ENCODE data around the gene CACNA2D4.

CACNA2D4 gene

GRCh38 chr12:1890119-1890703 lies 28.2 kb downstream of the CACNA2D4 start:
- no peak for DNase-seq (ENCODE audit: low read depth in 1 of 2, low spot score in 1 of 2)

DNA sequence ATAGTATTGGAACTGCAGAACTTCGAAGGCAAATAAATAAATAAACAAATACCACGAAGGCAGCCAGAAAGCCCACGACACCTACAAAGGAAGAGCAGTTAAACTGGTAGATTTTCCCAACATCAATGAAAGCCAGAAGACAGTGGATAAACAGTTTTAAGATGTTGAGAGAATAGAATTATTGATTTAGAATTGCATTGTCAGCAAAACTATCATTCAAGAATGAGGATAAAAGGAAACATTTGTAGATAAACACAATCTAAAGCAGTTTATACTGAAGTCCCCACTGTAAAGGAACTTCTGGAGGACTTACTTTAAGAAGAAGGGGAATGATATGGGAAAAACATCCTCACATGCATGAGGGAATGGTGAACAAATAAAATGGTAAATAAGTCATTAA lies 29.5 kb downstream of the CACNA2D4 start:
- no peak for DNase-seq (ENCODE audit: low read depth in 1 of 2, low spot score in 1 of 2)

- DNase-seq (ENCODE audit: low read depth in 1 of 2, low spot score in 1 of 2): no peak
Observed at GRCh38 chr12:1886396-1887008, 31.9 kb downstream of the CACNA2D4 start.

GRCh38 chr12:1885599-1886245 lies 32.7 kb downstream of the CACNA2D4 start:
- no peak for DNase-seq (ENCODE audit: low read depth in 1 of 2, low spot score in 1 of 2)

DNA sequence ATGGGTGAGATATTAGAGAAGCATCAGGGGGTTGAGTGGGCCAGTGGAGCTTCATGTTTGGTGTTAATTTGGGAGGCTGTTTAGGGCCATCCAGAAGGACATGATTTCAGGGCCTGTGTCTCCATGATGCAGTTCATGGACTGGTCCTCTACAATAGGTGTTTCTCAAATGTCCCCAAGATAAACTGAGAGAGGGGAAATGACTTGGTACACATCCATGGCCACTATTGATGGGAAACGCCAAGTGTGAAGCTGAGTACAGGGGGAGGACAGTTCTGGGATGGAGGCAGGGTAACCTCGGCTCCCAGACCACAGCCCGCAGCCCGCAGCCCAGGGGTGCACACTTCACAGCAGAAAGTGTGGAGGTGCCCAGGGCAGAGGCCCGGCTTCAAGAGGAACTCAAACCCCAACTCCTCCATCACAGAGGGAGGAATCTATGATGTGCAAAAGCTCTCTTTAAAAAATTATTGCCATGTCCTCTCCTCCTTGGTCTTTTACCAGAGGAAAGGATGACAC lies 33.3 kb downstream of the CACNA2D4 start:
- DNase-seq (ENCODE audit: low read depth in 1 of 2, low spot score in 1 of 2): no peak

DNA sequence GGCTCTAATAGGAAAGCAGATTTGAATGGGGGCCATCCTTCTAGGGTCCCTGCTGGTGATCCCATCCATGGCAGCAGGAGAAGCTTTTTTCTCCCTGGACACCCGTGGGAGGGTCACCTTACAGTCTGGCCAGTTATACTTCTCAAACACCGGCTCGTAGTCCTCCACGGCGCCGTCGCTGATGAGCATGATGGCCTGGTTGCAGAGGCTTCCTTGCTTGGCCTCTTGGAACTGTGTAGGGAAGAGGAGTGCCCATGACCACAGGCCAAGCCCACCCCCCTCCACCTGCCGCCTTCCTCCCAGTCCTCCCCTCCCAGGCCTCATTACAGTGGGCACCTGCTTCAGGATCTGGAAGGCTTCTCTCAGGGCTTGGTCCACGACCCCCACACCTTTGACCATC lies 33.8 kb downstream of the CACNA2D4 start:
- DNase-seq (ENCODE audit: low read depth in 1 of 2, low spot score in 1 of 2): no peak

GRCh38 chr12:1883513-1883912 lies 34.9 kb downstream of the CACNA2D4 start:
- no peak for DNase-seq (ENCODE audit: low read depth in 1 of 2, low spot score in 1 of 2)

GRCh38 chr12:1882850-1883470 lies 35.5 kb downstream of the CACNA2D4 start:
- DNase-seq (ENCODE audit: low read depth in 1 of 2, low spot score in 1 of 2): no peak

- no peak for DNase-seq (ENCODE audit: low read depth in 1 of 2, low spot score in 1 of 2)
Observed at GRCh38 chr12:1882405-1882804, 36.0 kb downstream of the CACNA2D4 start.

DNA sequence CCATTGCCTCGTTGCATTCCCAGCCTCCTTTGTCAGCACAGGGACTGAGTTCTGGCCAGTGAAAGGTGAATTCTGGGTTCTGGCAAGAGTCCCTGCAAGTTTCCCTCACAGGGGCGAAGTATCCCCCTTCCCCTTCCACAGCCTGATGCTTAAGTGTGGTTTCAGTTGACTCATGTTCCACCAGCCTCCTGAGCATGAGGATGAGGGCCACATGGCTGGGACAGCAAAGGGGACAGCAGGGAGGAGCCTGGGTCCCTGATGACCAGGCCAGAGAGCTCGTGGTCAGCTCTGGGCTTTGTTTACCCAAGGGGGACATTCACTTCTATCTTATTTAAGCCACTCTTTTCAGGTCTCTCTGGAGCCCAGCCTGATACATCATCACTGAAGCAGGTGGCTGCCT lies 36.5 kb downstream of the CACNA2D4 start:
- DNase-seq (ENCODE audit: low read depth in 1 of 2, low spot score in 1 of 2): no peak

DNA sequence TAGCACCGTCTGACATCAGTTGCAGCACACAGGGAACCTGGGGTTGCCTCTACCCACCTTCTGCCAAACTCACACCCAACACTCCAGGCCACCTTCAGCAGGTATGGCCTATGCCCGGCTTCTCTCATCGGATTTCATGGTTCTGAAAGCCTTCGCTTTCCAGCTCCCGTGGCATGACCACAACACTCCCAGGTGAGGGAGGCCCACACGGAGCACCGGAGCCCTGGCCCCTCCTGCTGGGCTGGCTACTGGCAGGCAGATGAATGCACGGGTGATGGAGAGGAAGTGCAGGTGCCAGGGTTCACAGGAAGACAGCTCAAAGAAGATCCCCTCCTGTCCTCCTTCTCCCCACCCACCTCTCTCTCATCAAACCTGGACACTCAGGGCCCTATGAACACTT lies 37.2 kb downstream of the CACNA2D4 start:
- no peak for DNase-seq (ENCODE audit: low read depth in 1 of 2, low spot score in 1 of 2)

DNA sequence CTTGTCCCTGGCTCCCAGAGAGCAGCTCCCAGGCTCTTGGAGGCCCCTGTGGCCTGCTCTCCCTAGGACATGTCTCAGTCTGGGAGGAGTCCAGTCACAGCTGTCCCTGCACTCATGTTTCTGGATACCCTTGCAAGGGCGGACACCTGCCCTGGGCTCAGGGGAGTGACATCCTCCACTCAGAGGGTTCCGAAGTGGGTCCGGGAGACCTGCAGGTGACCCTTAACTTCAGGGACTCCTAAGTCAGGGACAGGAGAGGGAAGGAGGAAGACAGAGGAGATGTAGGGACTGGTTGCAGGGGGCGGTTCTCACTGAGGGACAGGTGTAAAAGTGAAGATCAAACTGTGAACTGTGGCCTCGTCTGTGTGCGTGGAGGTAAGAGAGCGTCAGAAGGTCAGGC lies 37.6 kb downstream of the CACNA2D4 start:
- DNase-seq (ENCODE audit: low read depth in 1 of 2, low spot score in 1 of 2): no peak

DNA sequence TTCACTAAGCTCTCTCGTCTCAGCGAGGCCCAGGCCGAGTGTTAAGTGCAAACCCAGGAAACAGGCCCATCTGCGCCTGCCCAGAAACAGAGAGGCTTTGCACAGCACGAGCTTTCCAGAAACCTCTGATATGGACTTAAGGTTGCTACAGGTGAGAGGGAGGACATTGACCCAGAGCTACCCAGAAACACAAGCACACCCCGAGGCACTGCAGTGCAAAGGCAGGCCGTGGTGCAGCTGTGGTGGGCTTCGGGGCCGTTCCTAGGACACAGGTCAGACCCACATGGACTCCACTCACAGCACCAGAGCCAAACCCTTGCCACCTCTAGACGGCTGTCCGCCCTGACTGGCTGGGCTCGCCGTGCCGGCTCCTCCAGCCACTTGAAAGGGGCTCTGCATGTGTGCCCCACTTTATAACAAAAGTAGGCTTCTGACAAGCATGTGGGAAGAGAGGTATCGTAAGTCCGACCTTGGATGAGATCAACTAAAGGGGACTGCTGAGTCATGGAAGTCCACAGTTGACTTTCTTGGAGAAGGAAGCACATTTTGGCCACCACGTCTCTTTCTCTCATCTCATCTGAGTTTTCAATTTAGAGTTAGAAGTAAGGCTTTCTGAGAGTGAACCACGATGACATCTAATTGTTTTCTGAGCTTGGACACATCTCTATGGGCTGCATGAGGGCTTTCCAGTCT lies 38.2 kb downstream of the CACNA2D4 start:
- DNase-seq (ENCODE audit: low read depth in 1 of 2, low spot score in 1 of 2): no peak

DNA sequence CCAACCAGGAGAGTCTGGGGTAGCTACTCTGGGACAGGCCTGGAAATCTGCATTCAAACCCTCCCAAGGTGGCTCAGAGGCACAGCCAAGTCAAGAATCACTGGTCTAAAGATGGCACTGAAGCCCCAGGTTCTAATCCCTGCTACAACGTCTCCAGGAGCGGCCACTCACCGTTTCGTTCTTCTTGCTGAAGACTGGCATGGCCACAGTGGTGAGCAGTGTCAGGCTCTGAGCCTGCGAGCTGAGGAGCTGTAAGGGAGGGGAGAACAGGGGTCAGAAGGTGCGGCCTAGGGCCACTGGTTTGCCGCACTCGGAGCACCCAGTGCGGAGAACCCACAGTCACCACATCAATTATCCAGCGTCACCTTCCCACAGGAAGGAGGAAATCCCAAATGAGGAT lies 38.8 kb downstream of the CACNA2D4 start:
- no peak for DNase-seq (ENCODE audit: low read depth in 1 of 2, low spot score in 1 of 2)

DNA sequence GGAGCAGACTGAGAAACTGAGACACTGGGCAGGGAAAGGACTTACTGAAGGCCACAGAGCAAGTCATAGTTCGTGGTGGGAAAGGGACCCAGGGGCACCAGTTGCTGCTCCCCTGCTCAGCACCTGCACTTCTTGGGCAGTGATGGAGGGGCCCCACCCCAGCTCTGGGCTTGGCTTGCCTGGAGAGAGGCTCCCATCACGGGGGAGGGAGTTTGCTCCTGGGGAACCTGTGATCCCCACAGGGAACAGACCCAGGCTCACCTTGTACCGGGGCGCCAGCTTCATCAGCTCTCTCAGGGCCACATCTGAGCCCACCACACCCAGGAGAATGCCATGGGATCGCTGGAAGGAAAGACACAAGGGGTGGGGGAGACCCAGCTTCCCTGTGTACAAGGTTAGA lies 39.8 kb downstream of the CACNA2D4 start:
- DNase-seq (ENCODE audit: low read depth in 1 of 2, low spot score in 1 of 2): no peak

DNA sequence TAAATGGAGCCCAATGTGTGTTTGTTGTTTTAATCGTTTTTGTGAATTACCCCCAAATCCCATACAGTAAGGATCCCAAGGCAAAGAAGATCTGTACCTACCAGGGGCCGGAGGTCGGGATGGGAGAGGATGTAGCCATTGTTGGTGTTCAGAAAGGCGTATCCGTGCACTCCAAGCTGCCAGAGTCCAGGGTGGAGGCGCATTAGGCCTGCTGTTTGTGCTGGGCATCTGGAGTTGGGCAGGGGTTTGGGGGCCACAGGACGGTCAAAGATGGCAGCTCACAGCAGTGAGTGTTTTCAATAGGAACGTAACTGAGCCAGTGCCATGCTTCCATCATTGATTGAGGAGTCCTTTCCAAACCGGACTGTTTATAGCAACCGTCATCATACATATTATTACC lies 40.2 kb downstream of the CACNA2D4 start:
- DNase-seq (ENCODE audit: low read depth in 1 of 2, low spot score in 1 of 2): no peak

GRCh38 chr12:1877169-1877878 lies 41.1 kb downstream of the CACNA2D4 start:
- DNase-seq (ENCODE audit: low read depth in 1 of 2, low spot score in 1 of 2): no peak

DNA sequence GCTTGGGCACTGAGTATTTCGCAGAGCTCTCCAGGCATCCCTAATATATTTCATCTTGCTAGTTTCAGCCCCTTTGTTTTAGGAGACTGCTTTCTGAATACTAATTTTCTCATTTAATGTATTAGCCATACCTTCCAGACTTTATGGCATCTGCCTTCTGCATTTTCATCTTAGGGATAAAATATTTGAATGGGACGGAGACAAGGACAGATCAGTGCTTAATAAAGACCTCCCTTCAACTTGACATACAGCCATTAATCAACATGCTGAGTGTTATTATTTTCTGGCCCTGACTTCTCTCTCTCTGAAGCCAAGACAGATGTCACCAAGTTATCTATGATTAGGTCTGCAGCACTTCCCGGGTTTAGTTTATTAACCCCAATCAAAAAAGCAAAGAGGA lies 42.4 kb downstream of the CACNA2D4 start:
- no peak for DNase-seq (ENCODE audit: low read depth in 1 of 2, low spot score in 1 of 2)

DNA sequence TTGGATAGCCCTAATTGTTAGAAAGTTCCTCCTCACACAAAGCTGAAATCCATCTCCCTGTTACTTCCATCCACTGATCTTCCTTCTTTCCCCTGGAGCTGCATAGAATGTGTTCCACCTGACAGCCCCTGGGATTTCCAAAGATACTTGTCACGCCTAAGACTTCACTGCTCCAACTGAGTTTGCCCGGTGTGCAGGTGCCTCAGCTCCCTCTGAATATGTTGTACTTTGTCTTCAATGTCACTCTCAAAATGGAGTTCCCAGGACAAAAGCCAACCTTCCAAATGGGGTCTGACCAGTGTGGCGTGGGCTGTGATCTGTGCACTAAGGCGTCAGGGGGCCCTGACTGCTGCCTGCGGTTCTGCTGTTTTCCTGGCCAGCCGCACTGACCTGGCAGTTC lies 42.8 kb downstream of the CACNA2D4 start:
- no peak for DNase-seq (ENCODE audit: low read depth in 1 of 2, low spot score in 1 of 2)

DNA sequence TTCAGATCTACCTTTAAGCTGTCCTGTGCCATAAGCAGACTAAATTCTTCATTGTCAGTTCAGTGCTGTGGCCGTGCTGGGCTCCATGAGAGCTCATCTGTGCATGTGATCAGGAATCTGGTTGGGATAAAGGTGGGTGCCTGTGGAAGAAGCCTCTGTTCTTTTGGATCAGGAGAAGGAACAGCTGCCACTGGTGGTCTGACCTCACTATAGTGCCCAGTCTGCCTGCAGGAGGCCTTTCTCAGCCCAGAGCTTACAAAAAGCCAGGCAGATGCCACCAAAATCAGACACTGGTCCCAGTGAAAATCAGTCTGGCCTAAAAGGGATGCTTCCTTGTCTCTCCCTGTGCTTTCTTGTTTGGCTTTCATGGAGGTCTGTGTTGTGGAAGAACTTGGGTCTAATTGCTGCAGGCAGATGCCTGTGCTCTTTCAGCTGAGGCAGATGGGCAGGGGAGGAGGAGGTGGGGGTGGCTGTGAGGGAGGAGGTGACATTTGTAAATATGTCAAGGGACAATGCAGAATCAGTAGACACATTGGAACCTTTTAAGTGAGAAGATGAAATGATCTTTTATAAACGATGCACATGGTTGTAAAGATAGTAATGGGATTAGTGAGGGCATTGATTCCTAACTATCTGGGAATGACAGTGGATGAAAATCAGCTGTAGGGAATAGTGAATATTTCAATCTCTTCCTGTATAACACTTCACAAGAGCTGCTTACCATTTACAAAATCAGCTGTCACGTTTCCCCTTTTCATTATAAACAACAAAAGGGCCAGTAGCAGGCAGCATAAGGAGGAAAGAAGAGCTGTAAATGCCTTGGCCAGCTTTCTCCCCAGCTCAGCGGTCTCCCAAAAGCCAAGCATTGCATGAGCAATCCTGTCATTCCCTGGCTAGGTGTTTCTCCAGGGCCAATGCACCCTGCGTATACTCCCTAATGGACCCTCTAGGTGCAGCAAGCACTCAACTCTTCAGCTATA lies 44.6 kb downstream of the CACNA2D4 start:
- DNase-seq (ENCODE audit: low read depth in 1 of 2, low spot score in 1 of 2): no peak
